WTC11 (cell line): Measurements from ENCODE around the gene FAM114A1.

Experiments used
- ARID4B ChIP-seq: sonication (generic); formaldehyde crosslinking; IDR thresholded peaks from 2 replicates; pipeline ENCODE4 v1.8.0; 2023; ENCODE audit warnings: missing genetic modification reagents, mild to moderate bottlenecking, borderline replicate concordance
- ATF1 ChIP-seq: sonication (generic); formaldehyde crosslinking; IDR thresholded peaks from 2 replicates; pipeline ENCODE4 v1.8.1; 2023; ENCODE audit warnings: mild to moderate bottlenecking, moderate library complexity, missing genetic modification reagents
- ATF3 ChIP-seq: sonication (generic); formaldehyde crosslinking; conservative IDR thresholded peaks from 2 replicates; pipeline ENCODE4 v1.8.1; 2022; ENCODE audit warnings: mild to moderate bottlenecking, missing genetic modification reagents
- ETV6 ChIP-seq: sonication (generic); formaldehyde crosslinking; IDR thresholded peaks from 2 replicates; pipeline ENCODE4 v1.8.1; 2022; ENCODE audit warnings: mild to moderate bottlenecking, missing genetic modification reagents
- FOXP1 ChIP-seq: sonication (generic); formaldehyde crosslinking; IDR thresholded peaks from 2 replicates; pipeline ENCODE4 v1.8.0; 2022; ENCODE audit warnings: missing genetic modification reagents, mild to moderate bottlenecking, moderate library complexity, borderline replicate concordance
- RELA ChIP-seq: sonication (generic); formaldehyde crosslinking; IDR thresholded peaks from 2 replicates; pipeline ENCODE4 v1.8.1; 2022; ENCODE audit warnings: missing genetic modification reagents, mild to moderate bottlenecking, borderline replicate concordance
- TF ChIP-seq, protein P1 (sequence below): fragments of 200-600 bp; IDR thresholded peaks from 2 replicates; pipeline ENCODE4 v1.8.0; 2022; ENCODE audit warnings: antibody characterized with exemption
- TF ChIP-seq, protein P2 (sequence below): sonication (generic); formaldehyde crosslinking; IDR thresholded peaks from 2 replicates; pipeline ENCODE4 v1.8.0; 2022; ENCODE audit warnings: mild to moderate bottlenecking, missing genetic modification reagents

GRCh38 chr4:38837334-38837733 lies 30.3 kb upstream of the FAM114A1 start:
- TF ChIP-seq ARID4B (CRISPR knock-in tag) (no peak), RELA (CRISPR knock-in tag) (no peak), ATF3 (CRISPR knock-in tag) (no peak), ATF1 (CRISPR knock-in tag) (no peak), FOXP1 (CRISPR knock-in tag) (no peak), ETV6 (CRISPR knock-in tag) (no peak)
- TF ChIP-seq, protein P1, sequence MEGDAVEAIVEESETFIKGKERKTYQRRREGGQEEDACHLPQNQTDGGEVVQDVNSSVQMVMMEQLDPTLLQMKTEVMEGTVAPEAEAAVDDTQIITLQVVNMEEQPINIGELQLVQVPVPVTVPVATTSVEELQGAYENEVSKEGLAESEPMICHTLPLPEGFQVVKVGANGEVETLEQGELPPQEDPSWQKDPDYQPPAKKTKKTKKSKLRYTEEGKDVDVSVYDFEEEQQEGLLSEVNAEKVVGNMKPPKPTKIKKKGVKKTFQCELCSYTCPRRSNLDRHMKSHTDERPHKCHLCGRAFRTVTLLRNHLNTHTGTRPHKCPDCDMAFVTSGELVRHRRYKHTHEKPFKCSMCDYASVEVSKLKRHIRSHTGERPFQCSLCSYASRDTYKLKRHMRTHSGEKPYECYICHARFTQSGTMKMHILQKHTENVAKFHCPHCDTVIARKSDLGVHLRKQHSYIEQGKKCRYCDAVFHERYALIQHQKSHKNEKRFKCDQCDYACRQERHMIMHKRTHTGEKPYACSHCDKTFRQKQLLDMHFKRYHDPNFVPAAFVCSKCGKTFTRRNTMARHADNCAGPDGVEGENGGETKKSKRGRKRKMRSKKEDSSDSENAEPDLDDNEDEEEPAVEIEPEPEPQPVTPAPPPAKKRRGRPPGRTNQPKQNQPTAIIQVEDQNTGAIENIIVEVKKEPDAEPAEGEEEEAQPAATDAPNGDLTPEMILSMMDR: no peak
- TF ChIP-seq, protein P2, sequence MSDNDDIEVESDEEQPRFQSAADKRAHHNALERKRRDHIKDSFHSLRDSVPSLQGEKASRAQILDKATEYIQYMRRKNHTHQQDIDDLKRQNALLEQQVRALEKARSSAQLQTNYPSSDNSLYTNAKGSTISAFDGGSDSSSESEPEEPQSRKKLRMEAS (CRISPR knock-in tag): no peak
